ENCODE data around the gene BPIFB2.

Gene BPIFB2

GRCh38 chr20:33009214-33010132, 2.0 kb downstream of the BPIFB2 start:
- no peak for DNase-seq

GRCh38 chr20:33010133-33010504, 2.6 kb downstream of the BPIFB2 start:
- DNase-seq = no peak

- no peak for DNase-seq
Observed at GRCh38 chr20:33010674-33011449, 3.4 kb downstream of the BPIFB2 start.

GRCh38 chr20:33012327-33013189, 5.1 kb downstream of the BPIFB2 start:
- DNase-seq = no peak

- no peak for DNase-seq
Observed at GRCh38 chr20:33013701-33014326, 6.3 kb downstream of the BPIFB2 start.

- DNase-seq = no peak
Observed at GRCh38 chr20:33014336-33015113, 7.0 kb downstream of the BPIFB2 start.

GRCh38 chr20:33015114-33015484, 7.6 kb downstream of the BPIFB2 start:
- DNase-seq = no peak

- no peak for DNase-seq
Observed at GRCh38 chr20:33015700-33016580, 8.4 kb downstream of the BPIFB2 start.

- DNase-seq = no peak
Observed at GRCh38 chr20:33016581-33017109, 9.1 kb downstream of the BPIFB2 start.

GRCh38 chr20:33017542-33017941, 10.0 kb downstream of the BPIFB2 start:
- no peak for DNase-seq

- DNase-seq = no peak
Observed at GRCh38 chr20:33018169-33018931, 10.8 kb downstream of the BPIFB2 start.

- no peak for DNase-seq
Observed at GRCh38 chr20:33019465-33020277, 12.2 kb downstream of the BPIFB2 start.

- no peak for DNase-seq
Observed at GRCh38 chr20:33020278-33021161, 13.0 kb downstream of the BPIFB2 start.

GRCh38 chr20:33021879-33022278, 14.4 kb downstream of the BPIFB2 start:
- DNase-seq = no peak

GRCh38 chr20:33022289-33022688, 14.8 kb downstream of the BPIFB2 start:
- DNase-seq = no peak

GRCh38 chr20:33022694-33023438, 15.4 kb downstream of the BPIFB2 start:
- no peak for DNase-seq

Measured in DMS 273 treated with DMSO at 0.1 percent for 48 hours (cell line).